Measurements from ENCODE around the gene COX6A1. TPM values are rescaled to one million over a fixed set of nuclear protein-coding genes. Genes with fewer than 3 reads are reported as not detected.

COX6A1 gene
- total and polyA plus RNA-seq, 2 of the 13 experiments (the other 11 are each of a cell fraction or from before 2014, with no cell fraction given), result 542 to 673 TPM

DNA sequence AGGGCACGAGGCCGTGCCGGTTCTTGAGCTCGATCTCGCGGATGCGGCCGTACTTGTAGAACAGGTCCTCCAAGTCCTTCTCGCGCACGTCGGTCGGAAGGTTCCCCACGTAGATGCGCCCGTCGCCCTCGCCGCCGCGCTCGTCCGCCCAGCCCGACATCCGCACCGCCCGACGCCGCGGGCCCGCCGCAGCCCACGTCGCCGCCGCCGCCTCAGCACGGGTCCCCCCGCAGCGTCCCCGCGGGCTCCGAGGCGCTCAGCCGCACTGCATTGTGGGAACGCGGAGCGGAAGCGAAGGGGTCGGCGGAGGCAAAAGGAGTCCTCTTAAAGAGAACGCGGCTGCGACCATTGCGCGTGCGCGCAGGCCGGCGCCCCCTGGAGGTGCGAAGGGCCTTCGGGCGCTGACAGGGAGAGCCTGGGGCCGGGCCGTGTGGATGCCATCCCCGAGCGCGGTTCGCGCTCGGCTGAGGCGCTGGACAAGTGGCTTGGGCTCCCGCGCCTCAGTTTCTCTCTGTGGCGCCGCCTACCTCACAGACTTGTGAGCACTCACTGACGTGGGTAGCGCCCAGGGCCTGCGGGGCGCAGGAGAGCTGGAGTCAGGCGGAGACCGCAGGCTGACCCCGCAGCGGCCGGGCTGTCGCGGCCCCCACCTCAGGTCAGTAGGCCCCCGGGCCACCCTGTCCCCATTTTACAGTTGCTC, 31.7 kb downstream of the COX6A1 start, which contains the start of gene SRSF9 (continued):
- TF ChIP-seq PRDM4 (CRISPR knock-in tag; IDR thresholded peaks at IDR 0.05; ENCODE audit: borderline replicate concordance) (no peak), KDM1A (CRISPR knock-in tag; IDR thresholded peaks at IDR 0.05) (peak; percentile 27; the same call in 1 of the 2 replicates), ZNF75D (CRISPR knock-in tag; IDR thresholded peaks at IDR 0.05; ENCODE audit: borderline replicate concordance) (no peak), ZNF24 (IDR thresholded peaks at IDR 0.05) (no peak), MLLT10 (CRISPR knock-in tag; IDR thresholded peaks at IDR 0.05) (no peak), REPIN1 (CRISPR knock-in tag; IDR thresholded peaks at IDR 0.05; ENCODE audit: borderline replicate concordance, low read depth) (peak; percentile 52; the same call in 1 of the 2 replicates), ATF5 (CRISPR knock-in tag; IDR thresholded peaks at IDR 0.05; ENCODE audit: low read depth) (no peak), PRPF4 (IDR thresholded peaks at IDR 0.05; ENCODE audit: low read depth, low read length, poor library complexity, severe bottlenecking) (no peak), XRCC5 (optimal IDR thresholded peaks at IDR 0.05; ENCODE audit: low read length) (peak; percentile 90), EED (CRISPR knock-in tag; IDR thresholded peaks at IDR 0.05) (peak; percentile 73; the same call in 1 of the 2 replicates), ZNF773 (CRISPR knock-in tag; IDR thresholded peaks at IDR 0.05; ENCODE audit: borderline replicate concordance) (peak; percentile 75; the same call in 1 of the 2 replicates), TBX3 (IDR thresholded peaks at IDR 0.05; ENCODE audit: borderline replicate concordance) (no peak), THAP8 (CRISPR knock-in tag; IDR thresholded peaks at IDR 0.05; ENCODE audit: borderline replicate concordance) (no peak), XBP1 (CRISPR knock-in tag; IDR thresholded peaks at IDR 0.05) (no peak), ZNF576 (CRISPR knock-in tag; IDR thresholded peaks at IDR 0.05) (no peak), ZNF747 (CRISPR knock-in tag; IDR thresholded peaks at IDR 0.05; ENCODE audit: borderline replicate concordance) (peak; percentile 27; the same call in 1 of the 2 replicates), IRF1 (CRISPR knock-in tag; IDR thresholded peaks at IDR 0.05; ENCODE audit: low read depth) (no peak), ZNF652 (CRISPR knock-in tag; IDR thresholded peaks at IDR 0.05; ENCODE audit: borderline replicate concordance, low read depth) (peak; percentile 67; the same call in 1 of the 2 replicates), CEBPZ (IDR thresholded peaks at IDR 0.05; ENCODE audit: low read length) (no peak), NBN (conservative IDR thresholded peaks at IDR 0.05) (no peak), MED1 (CRISPR knock-in tag; IDR thresholded peaks at IDR 0.05) (peak; percentile 60)

All from HepG2 (cell line).